Stomach (tissue), 4 donors: ENCODE measurements around the gene ABCB1.

Source experiments
- CTCF ChIP-seq, 7 experiments: fragments of 450-650 bp in 4 of 7; fragments of 200-600 bp in 3 of 7; sonication (generic) in 3 of 7; IDR thresholded peaks; one replicate each; pipeline ENCODE4 v1.5.1; 2016 to 2019; ENCODE audit warnings: antibody characterized with exemption in 7 of 7, control low read depth in 2 of 7, mild to moderate bottlenecking in 1 of 7
- POLR2AphosphoS5 ChIP-seq, 3 donors: sonication (generic); formaldehyde crosslinking; IDR thresholded peaks; one replicate each; pipeline ENCODE4 v1.6.1; 2016; ENCODE audit warnings: antibody characterized with exemption in 3 of 3

DNA sequence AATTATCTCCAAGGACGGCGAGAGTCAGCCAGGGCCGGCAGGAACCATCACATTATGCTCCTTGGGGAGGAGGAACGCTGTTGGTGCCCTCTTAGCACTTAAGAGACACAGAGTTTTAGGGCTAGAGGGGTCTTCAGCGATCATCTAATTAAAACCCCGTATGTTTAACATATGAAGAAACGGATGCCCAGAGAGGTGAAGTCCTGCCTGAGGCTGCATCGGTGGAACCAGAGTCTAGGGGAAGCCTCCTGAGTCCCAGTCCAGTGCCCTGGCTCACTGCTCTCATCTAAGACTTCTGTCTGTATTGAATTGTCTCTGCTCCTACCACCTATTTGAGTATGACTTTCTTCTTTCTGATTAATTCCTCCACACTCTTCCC, 124.5 kb downstream of the ABCB1 start:
- TF ChIP-seq CTCF (IDR thresholded peaks at IDR 0.05) = no peak
- no peak for TF ChIP-seq POLR2AphosphoS5 (IDR thresholded peaks at IDR 0.05)
